Measurements from ENCODE around the gene KRTAP5-8. TPM values are rescaled to one million over a fixed set of nuclear protein-coding genes. Genes with fewer than 3 reads are reported as not detected.
"Not testable (repeated sequence)": the region's sequence is repeated elsewhere in the genome, so short reads cannot be mapped to it uniquely, and the experiment has no call there.

KRTAP5-8 gene
- total RNA-seq, 6 experiments from 2014 or later = 0.24 TPM; not detected in 5

DNA sequence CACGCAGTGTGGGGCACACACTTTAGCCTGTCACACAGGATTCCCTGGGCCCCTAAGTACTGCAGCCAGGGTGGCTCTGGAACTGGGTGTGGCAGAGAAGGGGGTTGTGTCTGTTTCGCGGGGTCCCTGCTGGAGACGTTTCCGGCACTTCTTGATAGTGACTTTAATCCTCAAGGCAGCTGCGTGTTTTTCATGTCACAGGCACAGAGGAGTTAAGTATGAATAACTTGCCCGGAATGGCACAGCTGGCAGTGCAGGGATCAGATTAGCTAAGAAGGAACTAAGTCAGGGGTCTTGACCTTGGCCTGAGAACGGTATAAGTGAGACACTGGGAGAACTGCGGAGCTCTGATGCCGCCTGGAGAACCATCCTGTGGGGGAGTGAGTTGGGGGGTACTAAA is 18.3 kb upstream of the KRTAP5-8 start:
- TF ChIP-seq, protein P1, sequence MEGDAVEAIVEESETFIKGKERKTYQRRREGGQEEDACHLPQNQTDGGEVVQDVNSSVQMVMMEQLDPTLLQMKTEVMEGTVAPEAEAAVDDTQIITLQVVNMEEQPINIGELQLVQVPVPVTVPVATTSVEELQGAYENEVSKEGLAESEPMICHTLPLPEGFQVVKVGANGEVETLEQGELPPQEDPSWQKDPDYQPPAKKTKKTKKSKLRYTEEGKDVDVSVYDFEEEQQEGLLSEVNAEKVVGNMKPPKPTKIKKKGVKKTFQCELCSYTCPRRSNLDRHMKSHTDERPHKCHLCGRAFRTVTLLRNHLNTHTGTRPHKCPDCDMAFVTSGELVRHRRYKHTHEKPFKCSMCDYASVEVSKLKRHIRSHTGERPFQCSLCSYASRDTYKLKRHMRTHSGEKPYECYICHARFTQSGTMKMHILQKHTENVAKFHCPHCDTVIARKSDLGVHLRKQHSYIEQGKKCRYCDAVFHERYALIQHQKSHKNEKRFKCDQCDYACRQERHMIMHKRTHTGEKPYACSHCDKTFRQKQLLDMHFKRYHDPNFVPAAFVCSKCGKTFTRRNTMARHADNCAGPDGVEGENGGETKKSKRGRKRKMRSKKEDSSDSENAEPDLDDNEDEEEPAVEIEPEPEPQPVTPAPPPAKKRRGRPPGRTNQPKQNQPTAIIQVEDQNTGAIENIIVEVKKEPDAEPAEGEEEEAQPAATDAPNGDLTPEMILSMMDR (IDR thresholded peaks at IDR 0.05) = no peak
- no peak for TF ChIP-seq POLR2A (IDR thresholded peaks at IDR 0.05)
- Histone ChIP-seq H3K27ac (no peak overlapping the region), H3K4me1 (no peaks in the 10 kb centered on the region), H3K27me3 (no peaks in the 10 kb centered on the region), H3K4me3 (no peak overlapping the region), H3K36me3 (no peaks in the 10 kb centered on the region), H3K9me3 (no peaks in the 10 kb centered on the region)
- WGBS (ENCODE audit: insufficient coverage, low coverage, low lambda C conversion rate, missing lambda C conversion rate) = 84% methylated on average over 5 of the region's 10 CpGs
- intact Hi-C loops (cut with DNase I) = no loop called here
- DNase-seq (peak in 1 of 3 donors; percentile 24), ATAC-seq (no peak)

DNA sequence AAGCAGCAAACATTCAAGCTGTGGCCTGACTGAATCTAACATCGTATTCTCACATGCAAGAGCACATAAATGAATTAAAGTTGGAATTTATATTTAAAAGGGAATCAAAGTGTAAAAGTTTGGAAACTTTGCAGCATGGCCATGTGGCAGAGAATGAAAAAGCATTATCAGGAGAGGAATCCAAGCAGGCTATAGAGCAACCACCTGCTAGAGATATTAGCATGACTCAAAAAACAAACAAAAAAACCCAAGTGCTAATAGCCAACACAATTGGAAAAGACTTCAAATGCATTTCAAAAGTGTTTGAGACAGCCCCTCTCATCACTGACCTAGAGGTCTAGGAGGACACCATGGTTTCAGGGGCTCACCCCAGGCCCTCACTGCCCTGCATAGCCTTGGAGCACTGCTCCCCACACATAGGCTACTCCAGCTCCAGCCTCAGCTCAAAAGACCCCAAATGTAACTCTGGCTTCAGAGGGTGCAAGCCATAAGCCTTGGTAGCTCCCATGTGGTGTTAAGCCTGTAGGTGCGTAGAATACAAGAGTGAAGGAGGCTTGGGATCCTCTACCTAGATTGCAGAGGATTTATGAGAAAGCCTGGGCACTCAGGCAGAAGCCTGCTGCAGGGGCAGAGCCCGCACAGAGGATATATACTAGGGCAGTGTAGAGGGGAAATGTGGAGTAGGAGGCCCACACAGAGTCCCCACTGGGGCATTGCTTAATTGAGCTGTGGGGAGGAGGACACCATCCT is 12.5 kb upstream of the KRTAP5-8 start:
- no peak overlapping the region for H3K4me3 ChIP-seq
- H3K4me1 ChIP-seq = peaks cover 0 to 26% (median 11%) of the 10 kb centered on the region in 4 donors
- H3K36me3 ChIP-seq = no peaks in the 10 kb centered on the region
- peak overlapping the region; percentile 72 to 79 (median 76) for H3K27ac ChIP-seq
- TF ChIP-seq, protein P1 (IDR thresholded peaks at IDR 0.05) = no peak
- TF ChIP-seq POLR2A (IDR thresholded peaks at IDR 0.05) = no peak
- DNase-seq (peak in 1 of 3 donors; percentile 3), ATAC-seq (peak; percentile 3 to 51 (median 15))
- no peaks in the 10 kb centered on the region for H3K9me3 ChIP-seq
- H3K27me3 ChIP-seq = no peaks in the 10 kb centered on the region
- WGBS (ENCODE audit: insufficient coverage, low coverage, low lambda C conversion rate, missing lambda C conversion rate) = 60% methylated on average over 2 of the region's 3 CpGs
- intact Hi-C loops (cut with DNase I) = no loop called here

DNA sequence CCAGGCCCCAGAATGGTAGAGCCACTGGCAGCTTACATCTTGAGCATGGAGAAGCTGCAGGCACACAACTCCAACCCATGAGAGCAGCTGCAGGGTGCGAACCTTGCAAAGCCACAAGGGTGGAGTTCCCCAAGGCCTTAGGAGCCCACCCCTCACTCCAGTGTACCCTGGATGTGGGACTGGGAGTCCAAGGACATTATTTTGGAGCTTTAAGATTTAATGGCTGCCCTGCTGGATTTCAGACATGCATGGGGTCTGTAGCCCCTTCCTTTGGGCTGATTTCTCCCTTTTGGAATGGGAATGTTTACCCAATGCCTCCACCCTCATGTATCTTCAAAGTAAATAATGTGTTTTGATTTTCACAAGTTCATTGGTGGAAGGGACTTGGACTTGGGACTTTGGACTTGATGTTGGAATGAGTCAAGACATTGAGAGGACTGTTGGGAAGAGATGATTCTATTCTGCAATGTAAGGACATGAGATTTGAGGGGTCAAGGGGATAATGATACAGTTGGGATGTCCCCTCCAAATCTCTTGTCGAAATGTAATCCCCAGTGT is 11.8 kb upstream of the KRTAP5-8 start:
- peak in 1 of 3 donors; percentile 56 for DNase-seq
- peak; percentile 63 to 84 (median 82) for ATAC-seq
- TF ChIP-seq, protein P1 (IDR thresholded peaks at IDR 0.05) = no peak
- no peak for TF ChIP-seq POLR2A (IDR thresholded peaks at IDR 0.05)

DNA sequence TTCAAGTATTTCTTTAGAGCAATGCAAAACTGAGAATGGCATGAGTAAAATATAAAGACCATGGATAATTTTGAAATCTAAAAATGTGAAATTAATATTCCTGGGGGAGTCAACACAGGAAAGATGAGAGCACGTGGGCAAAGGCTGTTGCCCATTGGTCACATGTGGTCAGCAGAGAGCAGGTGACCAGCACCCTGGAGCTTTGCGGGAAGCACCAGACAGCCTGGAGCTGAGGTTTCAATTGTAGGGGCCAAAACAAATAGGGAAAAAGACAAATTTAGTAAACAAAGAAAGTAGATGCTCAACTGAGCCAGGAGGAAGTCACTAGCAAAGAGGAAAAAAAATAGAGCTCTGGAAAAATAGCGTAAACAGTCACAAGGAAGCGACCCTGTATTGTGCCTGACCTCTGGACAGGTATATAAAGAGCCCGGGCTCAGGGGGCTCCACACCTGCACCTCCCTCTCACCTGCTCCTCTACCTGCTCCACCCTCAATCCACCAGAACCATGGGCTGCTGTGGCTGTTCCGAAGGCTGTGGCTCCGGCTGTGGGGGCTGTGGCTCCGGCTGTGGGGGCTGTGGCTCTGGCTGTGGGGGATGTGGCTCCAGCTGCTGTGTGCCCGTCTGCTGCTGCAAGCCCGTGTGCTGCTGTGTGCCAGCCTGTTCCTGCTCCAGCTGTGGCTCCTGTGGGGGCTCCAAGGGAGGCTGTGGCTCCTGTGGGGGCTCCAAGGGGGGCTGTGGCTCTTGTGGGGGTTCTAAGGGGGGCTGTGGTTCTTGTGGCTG is 10.8 kb upstream of the KRTAP5-8 start, which contains the start of gene KRTAP5-7:
TSS of gene KRTAP5-7 (plus strand) at position 472 of the 780 bp plus-strand sequence. CDS start at position 506, 34 bp downstream.
- H3K36me3 ChIP-seq; H3K4me3 ChIP-seq; intact Hi-C loops (cut with DNase I); H3K27me3 ChIP-seq; H3K9me3 ChIP-seq: not testable (repeated sequence)
- DNase-seq (peak in 2 of 3 donors; percentile 58 to 73), ATAC-seq (peak; percentile 63 to 84 (median 76))
- WGBS (ENCODE audit: insufficient coverage, low coverage, low lambda C conversion rate, missing lambda C conversion rate) = 15% methylated on average over 4 of the region's 10 CpGs
- Histone ChIP-seq H3K4me1 (peaks cover 0 to 26% (median 11%) of the 10 kb centered on the region in 4 donors), H3K27ac (peak within 1 kb of the TSS; percentile 72 to 79 (median 76))

More for the DNA sequence above, 11.8 kb upstream of the KRTAP5-8 start:
- Histone ChIP-seq H3K4me3 (no peak overlapping the region), H3K9me3 (no peaks in the 10 kb centered on the region), H3K27ac (peak overlapping the region; percentile 72 to 79 (median 76)), H3K4me1 (peaks cover 0 to 26% (median 11%) of the 10 kb centered on the region in 4 donors), H3K27me3 (no peaks in the 10 kb centered on the region), H3K36me3 (no peaks in the 10 kb centered on the region)
- intact Hi-C loops (cut with DNase I) = no loop called here
- 50% methylated on average over 1 of the region's 2 CpGs for WGBS (ENCODE audit: insufficient coverage, low coverage, low lambda C conversion rate, missing lambda C conversion rate)

All from right lobe of liver (tissue), 6 donors.